Stimulated activated effector memory CD8-positive, alpha-beta T cell treated with anti-CD3 and anti-CD28 coated beads, Interleukin-12 subunit alpha, Interleukin-12 subunit beta, amount 100 ng/mL, for 72 hours (primary cell): ENCODE measurements around the gene DGKQ.
"Not testable (repeated sequence)": the region's sequence is repeated elsewhere in the genome, so short reads cannot be mapped to it uniquely, and the experiment has no call there.

ENCODE experiments used
- ATAC-seq: fragments of 150-1000 bp; cut with Tn5 transposase; 2 replicates; pipeline ENCODE4 v1.10.0; 2021
- DNase-seq, 2 donors: peaks; one replicate each; pipeline ENCODE4 v3.0.0; 2021 to 2022; ENCODE audit warnings: low spot score in 2 of 2
- H3K27ac Mint-ChIP-seq: one replicate; pipeline ENCODE4 v1.8.0; 2022; ENCODE audit warnings: mild to moderate bottlenecking, mixed read lengths
- H3K36me3 Mint-ChIP-seq: one replicate; pipeline ENCODE4 v1.8.0; 2022; ENCODE audit warnings: mild to moderate bottlenecking, mixed read lengths
- H3K4me1 Mint-ChIP-seq: one replicate; pipeline ENCODE4 v1.8.0; 2022; ENCODE audit warnings: mixed read lengths
- H3K4me3 Mint-ChIP-seq: one replicate; pipeline ENCODE4 v1.8.0; 2022; ENCODE audit warnings: mild to moderate bottlenecking, mixed read lengths
- H3K9me3 Mint-ChIP-seq: one replicate; pipeline ENCODE4 v1.8.0; 2022; ENCODE audit warnings: mixed read lengths

Gene DGKQ

DNA sequence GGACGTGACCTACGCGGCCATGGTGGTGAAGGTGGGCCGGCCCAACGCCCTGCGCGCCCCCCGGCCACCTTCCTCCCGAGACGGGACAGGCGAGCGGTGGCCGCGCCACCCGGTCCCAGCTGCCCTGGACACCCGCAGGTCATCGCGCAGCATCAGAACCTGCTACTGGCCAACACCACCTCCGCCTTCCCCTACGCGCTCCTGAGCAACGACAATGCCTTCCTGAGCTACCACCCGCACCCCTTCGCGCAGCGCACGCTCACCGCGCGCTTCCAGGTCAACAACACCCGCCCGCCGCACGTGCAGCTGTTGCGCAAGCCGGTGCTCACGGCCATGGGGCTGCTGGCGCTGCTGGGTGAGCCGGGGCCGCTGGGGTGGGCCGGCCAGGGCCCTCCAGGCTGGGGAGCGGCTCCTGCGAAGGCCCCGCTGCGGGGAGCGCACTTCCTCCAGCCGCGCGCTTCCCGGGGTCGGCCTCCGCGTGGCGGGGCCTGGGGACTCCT lies 28.8 kb upstream of the DGKQ start:
- Mint-ChIP-seq H3K4me1 (no peaks in the 10 kb centered on the region), H3K36me3 (no peaks in the 10 kb centered on the region), H3K9me3 (no peaks in the 10 kb centered on the region), H3K4me3 (no peak overlapping the region), H3K27ac (no peak overlapping the region)
- ATAC-seq (no peak), DNase-seq (no peak)

DNA sequence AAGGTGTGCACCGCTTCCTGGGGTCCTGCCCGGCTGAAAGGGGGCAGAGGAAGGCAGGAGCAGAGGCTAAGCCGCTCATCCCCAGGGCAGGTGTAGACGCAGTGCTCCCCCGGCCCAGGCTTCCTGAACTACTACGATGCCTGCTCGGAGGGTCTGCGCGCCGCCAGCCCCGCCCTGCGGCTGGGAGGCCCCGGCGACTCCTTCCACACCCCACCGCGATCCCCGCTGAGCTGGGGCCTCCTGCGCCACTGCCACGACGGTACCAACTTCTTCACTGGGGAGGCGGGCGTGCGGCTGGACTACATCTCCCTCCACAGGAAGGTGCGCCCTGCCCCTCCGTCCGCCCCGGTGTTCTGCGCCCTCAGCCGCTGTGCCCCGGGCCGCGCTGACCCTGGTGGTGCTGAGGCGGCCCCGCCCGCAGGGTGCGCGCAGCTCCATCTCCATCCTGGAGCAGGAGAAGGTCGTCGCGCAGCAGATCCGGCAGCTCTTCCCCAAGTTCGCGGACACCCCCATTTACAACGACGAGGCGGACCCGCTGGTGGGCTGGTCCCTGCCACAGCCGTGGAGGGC lies 28.3 kb upstream of the DGKQ start:
- H3K9me3 Mint-ChIP-seq, result no peaks in the 10 kb centered on the region

DNA sequence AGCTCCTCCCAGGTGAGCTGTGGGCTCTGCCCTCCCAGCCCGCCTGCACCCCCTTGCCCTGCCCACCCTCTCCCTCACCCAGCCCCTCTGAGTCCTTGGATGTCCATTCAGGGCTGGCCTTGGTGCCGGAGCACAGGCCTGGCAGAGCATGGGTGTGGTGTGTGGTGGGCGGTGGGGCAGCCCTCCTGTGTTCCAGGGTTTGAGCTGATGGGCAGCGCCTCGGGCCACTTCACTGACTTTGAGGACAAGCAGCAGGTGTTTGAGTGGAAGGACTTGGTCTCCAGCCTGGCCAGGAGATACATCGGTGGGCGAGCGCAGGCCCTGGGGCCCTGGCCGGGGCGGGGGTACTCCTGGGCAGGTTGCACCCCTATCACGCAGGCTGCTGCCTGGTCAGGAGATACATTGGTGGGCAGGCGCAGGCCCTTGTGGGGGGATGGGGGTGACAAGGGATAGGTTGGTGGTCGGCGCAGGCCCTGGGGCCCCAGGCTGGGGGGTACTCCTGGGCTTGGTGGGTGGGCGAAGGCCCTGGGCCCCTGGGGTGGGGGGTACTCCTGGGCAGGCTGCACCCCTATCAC lies 27.4 kb upstream of the DGKQ start:
- DNase-seq (no peak), ATAC-seq (no peak)
- Mint-ChIP-seq H3K36me3 (no peaks in the 10 kb centered on the region), H3K27ac (no peak overlapping the region), H3K9me3 (no peaks in the 10 kb centered on the region), H3K4me3 (no peak overlapping the region), H3K4me1 (no peaks in the 10 kb centered on the region)

More for the DNA sequence above, 28.3 kb upstream of the DGKQ start:
- DNase-seq, result no peak
- Mint-ChIP-seq H3K36me3 (no peaks in the 10 kb centered on the region), H3K4me3 (no peak overlapping the region), H3K4me1 (no peaks in the 10 kb centered on the region), H3K27ac (no peak overlapping the region)
- ATAC-seq, result no peak

DNA sequence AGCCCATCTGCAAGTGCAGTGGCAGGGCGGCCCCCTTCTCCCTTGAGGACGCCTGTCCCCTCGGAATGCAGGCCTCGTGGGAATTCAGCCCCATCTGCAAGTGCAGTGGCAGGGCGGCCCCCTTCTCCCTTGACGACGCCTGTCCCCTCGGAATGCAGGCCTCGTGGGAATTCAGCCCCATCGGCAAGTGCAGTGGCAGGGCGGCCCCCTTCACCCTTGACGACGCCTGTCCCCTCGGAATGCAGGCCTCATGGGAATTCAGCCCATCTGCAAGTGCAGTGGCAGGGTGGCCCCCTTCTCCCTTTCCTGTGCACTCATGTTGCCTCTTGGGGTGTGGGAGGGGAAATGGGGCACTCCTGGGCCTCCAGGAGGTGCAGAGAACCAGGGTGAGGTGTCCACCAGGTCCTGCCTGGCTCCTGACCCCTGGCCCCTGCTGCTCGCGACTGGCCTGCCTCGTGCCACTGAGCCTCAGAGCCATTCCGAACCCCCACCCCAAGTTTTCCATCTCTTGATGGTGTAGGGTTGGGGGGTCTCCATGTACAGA lies 26.6 kb upstream of the DGKQ start:
- Mint-ChIP-seq H3K4me1 (no peaks in the 10 kb centered on the region), H3K9me3 (no peaks in the 10 kb centered on the region), H3K27ac (no peak overlapping the region), H3K36me3 (no peaks in the 10 kb centered on the region), H3K4me3 (no peak overlapping the region)
- ATAC-seq, result no peak
- no peak for DNase-seq

DNA sequence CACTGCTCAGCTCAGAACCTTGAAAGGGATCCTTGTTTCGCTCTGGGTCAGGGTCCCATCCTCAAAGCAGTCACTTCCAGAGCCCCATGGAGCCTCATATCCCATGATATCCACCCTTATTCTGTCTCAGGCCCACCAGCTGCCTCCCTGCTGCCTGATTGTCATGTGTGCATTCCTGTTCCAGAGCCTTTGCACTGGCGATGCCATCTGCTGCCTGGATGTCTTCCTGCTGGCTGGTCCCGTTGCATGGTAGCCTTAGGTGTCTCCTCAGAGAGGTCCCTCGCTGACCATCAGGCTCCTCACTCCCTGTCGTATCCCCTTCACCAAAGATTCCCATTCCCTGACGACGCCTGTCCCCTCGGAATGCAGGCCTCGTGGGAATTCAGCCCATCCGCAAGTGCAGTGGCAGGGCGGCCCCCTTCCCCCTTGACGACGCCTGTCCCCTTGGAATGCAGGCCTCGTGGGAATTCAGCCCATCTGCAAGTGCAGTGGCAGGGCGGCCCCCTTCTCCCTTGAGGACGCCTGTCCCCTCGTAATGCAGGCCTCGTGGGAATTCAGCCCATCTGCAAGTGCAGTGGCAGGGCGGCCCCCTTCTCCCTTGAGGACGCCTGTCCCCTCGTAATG lies 26.0 kb upstream of the DGKQ start:
- not testable (repeated sequence) for ATAC-seq, H3K9me3 Mint-ChIP-seq, H3K4me3 Mint-ChIP-seq

DNA sequence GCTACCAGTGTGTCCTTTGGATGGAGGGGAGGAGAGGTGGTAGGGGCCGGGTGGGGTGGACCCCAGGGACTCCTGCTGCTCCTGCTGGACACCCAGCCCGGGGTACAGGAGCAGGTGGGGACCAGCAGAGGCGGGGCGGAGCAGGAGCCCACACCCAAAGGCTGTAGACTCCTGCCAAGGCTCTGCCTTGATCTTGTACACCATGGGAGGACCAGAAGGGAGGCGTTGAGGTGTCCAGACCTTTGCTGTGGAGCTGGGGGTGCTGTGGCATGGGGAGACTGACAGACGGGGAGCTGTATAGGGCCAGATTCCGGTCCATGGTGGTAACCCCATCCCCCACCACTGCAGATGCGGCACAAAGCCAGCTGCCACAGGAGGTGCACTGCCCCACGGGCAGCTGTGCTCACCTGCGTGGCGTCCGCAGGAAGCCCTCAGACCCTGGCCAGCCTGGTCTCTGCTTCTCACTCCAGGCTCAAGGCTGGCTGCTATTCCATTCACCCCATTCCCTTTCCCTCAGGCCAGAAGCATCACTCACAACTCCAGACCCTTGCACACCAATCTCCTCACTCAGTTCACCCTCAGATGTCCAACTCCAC lies 24.8 kb upstream of the DGKQ start:
- no peaks in the 10 kb centered on the region for H3K4me1 Mint-ChIP-seq
- DNase-seq, result no peak
- H3K4me3 Mint-ChIP-seq, result no peak overlapping the region
- H3K27ac Mint-ChIP-seq, result no peak overlapping the region
- H3K9me3 Mint-ChIP-seq, result no peaks in the 10 kb centered on the region
- H3K36me3 Mint-ChIP-seq, result no peaks in the 10 kb centered on the region
- no peak for ATAC-seq

More for the DNA sequence above, 26.0 kb upstream of the DGKQ start:
- H3K36me3 Mint-ChIP-seq, DNase-seq, H3K27ac Mint-ChIP-seq, H3K4me1 Mint-ChIP-seq: not testable (repeated sequence)

DNA sequence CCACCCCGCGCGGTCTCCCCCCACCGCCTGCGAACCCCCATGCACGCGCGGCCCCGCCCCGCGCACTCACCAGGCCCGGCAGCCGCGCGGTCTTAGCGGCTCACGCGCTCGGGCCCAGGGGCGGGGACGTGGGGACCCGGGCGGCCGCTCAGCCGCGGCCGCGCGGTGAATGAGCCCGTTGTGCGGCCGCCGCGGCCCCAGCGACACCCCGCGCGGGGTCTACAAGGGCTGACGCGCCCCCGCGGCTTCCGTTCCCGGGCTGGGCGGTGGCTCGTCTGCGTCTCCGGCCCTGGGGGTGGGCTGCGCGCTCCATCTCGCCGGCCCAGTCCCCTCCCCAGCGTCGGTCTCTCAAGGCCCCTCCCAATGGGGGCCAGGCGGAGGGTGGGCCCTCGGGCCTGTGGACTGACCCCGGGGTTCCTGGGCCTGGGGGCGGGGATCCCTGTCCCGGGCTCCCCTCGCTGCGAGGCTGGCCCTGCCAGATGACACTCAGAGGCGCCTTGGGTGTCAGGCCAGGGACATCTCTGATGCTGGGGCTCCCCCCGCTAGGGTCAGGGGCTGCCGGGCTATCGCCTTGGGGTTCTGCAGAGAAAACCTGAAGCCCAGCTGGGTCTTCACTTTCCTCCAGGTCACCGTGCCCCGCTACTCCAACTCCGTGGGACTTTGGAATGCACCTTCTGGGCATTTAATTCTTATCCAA lies 24.2 kb upstream of the DGKQ start:
- DNase-seq, result no peak
- Mint-ChIP-seq H3K36me3 (no peaks in the 10 kb centered on the region), H3K4me3 (no peak overlapping the region), H3K4me1 (no peaks in the 10 kb centered on the region), H3K9me3 (no peaks in the 10 kb centered on the region), H3K27ac (no peak overlapping the region)
- ATAC-seq, result peak; percentile 29

DNA sequence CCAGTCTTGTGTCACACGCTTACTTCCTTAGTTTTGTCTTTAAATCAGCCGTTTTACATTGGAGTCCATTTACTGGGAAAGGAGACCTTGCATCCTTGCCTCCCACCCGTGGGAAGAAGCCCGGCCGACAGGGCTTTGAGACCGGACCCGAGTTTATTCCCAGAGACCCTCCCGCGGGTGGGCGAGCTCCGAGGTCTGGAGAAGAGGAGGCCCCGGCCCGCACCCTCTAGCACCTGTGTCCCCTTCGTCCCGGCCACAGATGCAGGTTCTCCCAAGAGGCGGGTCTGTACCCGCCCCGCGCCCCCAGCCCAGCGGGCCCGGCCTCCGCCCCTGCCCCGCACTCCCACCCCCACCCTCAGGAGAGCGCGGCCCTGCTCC lies 23.6 kb upstream of the DGKQ start:
- H3K9me3 Mint-ChIP-seq, result no peaks in the 10 kb centered on the region
- H3K27ac Mint-ChIP-seq, result no peak overlapping the region
- no peaks in the 10 kb centered on the region for H3K36me3 Mint-ChIP-seq
- no peak for DNase-seq
- ATAC-seq, result no peak
- H3K4me1 Mint-ChIP-seq, result no peaks in the 10 kb centered on the region
- no peak overlapping the region for H3K4me3 Mint-ChIP-seq

DNA sequence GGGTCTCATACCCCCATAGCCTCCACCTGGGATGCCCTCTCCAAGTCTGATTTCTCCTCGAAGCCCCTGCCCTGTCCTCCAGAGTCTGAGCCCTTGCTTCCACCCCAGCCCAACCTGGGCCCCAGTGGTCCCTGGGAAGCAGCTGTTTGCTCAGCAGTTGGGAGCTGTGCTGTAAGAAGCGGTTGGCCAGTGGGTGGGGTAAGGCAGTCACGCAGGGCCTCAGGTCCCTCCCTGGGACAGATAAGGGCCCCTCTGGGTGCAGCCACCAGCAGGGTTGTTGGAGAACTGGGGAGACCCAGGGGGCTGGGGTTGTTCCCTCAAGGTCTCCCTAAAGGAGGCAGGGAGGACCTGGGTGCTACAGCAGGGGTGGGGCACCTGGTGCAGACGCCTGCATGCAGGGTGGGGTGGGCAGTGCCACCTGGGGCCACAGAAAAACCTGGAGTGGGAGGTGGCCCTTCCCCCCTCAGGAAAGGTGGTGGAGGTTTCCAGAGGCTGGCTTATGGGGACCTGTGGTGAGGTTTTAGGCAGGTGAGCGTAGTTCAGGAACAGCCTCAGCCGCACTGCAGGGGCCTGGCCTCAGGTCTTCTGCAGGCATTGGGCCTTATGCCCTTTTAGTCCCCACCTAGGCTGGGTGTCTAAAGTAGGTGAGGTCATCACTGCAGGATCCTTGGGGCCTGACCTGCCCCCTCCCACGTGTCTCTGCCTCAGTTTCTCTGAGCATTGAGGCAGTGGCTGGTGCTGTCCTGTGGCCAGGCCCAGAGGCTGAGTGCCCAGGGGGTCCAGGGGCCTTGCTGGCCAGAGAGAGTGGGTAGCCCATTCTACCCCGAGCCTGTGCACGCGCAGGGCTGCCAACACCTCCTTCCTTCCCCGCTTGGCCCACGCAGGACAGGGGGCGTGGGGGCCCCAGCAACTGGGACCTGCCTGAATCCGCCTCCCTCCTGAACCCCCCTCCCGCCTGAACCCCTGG lies 22.9 kb upstream of the DGKQ start:
- ATAC-seq (no peak), DNase-seq (no peak)
- Mint-ChIP-seq H3K27ac (no peak overlapping the region), H3K36me3 (no peaks in the 10 kb centered on the region), H3K9me3 (no peaks in the 10 kb centered on the region), H3K4me1 (no peaks in the 10 kb centered on the region), H3K4me3 (no peak overlapping the region)

DNA sequence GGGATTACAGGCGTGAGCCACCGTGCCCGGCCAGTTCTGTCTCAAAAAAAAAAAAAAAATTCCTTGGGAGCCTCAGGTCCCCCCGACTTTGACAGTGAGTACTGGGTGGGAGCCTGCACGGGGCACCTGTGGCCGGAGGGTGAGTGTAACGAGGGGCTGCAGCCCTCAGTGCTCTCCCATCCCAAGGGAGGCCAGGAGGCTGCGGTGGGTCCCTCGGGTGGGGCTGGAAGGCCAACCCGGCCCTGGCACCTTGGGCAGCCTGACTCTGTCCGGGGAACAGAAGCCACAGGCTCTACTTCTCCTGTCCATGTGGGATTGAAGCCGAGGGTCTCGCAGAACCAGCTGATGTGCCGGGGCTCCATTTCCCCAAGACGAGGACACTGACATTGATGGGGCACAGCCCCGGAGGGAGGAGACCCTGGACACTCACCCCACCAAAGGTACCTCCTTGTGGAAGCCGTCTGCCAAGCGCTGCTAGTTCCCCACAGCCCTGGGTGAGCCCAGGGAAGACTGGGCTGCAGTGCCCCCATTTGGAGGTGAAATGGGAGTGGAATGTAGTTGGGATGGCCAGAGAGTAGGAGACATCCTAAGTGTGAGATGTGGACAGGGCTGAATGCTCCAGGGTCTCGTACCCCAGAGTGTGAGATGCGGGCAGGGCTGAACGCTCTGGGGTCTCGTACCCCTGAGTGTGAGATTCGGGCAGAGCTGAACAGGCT lies 22.1 kb upstream of the DGKQ start:
- Mint-ChIP-seq H3K4me3 (no peak overlapping the region), H3K4me1 (no peaks in the 10 kb centered on the region), H3K9me3 (no peaks in the 10 kb centered on the region), H3K27ac (no peak overlapping the region), H3K36me3 (no peaks in the 10 kb centered on the region)
- ATAC-seq (no peak), DNase-seq (no peak)

DNA sequence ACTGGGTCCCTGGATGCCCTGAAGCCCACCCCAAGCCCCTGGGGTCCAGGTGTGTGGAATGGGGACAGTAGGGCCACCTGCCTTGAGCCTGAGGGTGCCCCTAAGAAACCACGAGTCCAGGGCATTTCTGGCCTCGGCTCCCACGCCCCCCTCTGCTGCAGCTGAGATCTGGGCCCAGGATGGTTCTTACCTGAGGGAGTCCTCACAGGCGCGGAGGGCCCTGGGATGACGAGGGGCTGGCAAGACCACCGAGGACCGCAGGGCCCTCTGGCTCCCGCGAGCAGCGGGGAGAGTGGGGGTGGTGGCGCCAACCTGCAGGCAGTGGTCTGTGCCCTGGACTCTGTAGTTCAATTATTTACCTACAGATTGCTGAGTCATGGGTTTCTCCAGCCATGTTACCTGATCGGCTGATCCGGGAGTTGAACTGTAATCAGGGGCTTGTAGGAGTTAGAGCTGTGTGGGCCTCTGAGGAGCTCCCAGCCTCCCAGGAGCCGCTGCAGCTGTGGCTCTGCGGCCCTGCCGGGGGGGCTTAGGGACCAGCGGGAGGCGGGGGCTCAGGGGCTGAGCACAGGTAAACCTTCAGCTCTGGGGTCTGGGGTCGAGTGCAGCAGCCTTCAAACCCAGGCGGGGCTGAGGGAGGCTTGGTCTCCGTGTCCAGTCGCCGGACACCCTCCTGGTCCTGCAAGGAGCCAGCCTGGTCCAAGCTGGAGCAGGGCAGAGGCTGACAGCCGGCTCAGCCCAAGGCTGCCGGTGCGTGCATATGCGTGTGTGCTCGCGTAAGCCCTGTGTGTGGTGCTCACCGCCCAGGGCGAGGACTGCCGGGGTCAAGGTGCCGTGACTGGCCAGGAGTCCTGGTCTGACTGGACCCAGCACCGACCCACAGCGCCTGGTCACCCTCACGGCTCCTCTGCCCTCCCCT lies 20.0 kb upstream of the DGKQ start, which contains the start of gene SLC26A1:
Gene SLC26A1, minus strand, starts transcription at position 294 of the 919 bp plus-strand sequence. CDS start 1,701 bp downstream, outside the sequence.
- ATAC-seq, result no peak
- Mint-ChIP-seq H3K4me1 (peaks cover 5% of the 10 kb centered on the region), H3K4me3 (no peak within 1 kb of the TSS), H3K9me3 (no peaks in the 10 kb centered on the region), H3K36me3 (no peaks in the 10 kb centered on the region), H3K27ac (no peak within 1 kb of the TSS)
- DNase-seq, result no peak

DNA sequence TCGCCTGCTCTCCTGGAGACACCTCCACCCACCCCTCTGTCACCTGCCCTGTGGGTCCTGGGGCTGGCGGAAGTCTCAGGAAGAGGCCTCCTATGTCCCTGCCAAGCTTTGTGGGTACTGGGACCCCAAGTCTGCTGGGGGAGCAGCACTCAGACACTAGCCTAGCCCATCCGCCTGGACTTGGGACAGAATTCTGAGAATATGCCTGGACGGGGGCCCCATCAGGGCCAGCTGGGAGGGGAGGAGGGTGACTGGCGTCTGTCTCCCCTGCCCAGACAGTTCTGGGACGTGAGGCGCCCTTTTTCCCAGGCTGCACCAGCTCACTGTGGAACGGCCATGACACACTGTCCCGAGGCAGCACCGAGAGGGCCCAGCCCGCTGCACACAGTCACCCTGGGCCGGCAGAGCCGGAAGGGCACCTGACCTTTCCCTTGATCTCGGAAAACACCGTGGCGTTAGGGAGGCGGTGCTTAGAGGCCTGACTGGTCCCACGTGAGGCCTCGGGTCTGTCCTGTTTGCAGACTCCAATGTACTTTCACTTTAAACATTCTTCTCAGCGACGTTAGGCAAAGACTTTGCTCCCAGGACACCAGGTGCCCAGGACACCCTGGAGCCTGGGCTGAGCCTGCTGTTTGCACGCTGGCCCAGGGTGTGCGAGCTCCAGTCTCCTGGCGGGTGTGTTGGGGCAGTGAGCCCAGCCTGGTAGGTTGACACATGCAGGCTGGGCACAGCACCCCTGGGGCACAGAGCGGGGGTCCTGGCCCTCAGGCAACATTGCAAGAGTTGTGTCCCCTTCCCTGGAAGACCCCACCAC lies 19.1 kb upstream of the DGKQ start:
- no peaks in the 10 kb centered on the region for H3K9me3 Mint-ChIP-seq
- H3K4me1 Mint-ChIP-seq, result peaks cover 8% of the 10 kb centered on the region
- no peaks in the 10 kb centered on the region for H3K36me3 Mint-ChIP-seq
- DNase-seq (no peak), ATAC-seq (no peak)
- no peak overlapping the region for H3K27ac Mint-ChIP-seq
- no peak overlapping the region for H3K4me3 Mint-ChIP-seq
